Kidney (tissue), 14 donors: ENCODE results near the gene NFIA. TPM values are rescaled to one million over a fixed set of nuclear protein-coding genes. Genes with fewer than 3 reads are reported as not detected.

Experiments
- DNase-seq, 5 donors: peaks; one replicate each; pipeline ENCODE4 v3.0.0-alpha.2; 2013 to 2020
- FAIRE-seq: peaks from 2 replicates; lab custom pipeline; 2012; peaks lifted over from hg19 to GRCh38; lab: Jason Lieb, UNC
- H3K27ac ChIP-seq, 2 donors: one replicate each; pipeline ENCODE4 v1.7.0; 2013; ENCODE audit warnings: low read depth in 2 of 2, low read length in 2 of 2, inconsistent platforms in 1 of 2
- H3K27me3 ChIP-seq: one replicate; pipeline ENCODE4 v1.7.1; 2013; ENCODE audit warnings: low read length, inconsistent platforms; ENCODE audit not compliant: control insufficient read depth, insufficient read depth
- H3K36me3 ChIP-seq, 3 donors: one replicate each; pipeline versions ENCODE4 v1.7.0 to v1.7.1; 2013; ENCODE audit warnings: low read length in 3 of 3, control low read depth in 1 of 3, inconsistent platforms in 1 of 3; ENCODE audit not compliant: insufficient read depth in 3 of 3, control insufficient read depth in 2 of 3
- H3K4me1 ChIP-seq, 3 donors: one replicate each; pipeline versions ENCODE4 v1.7.0 to v1.7.1; 2013; ENCODE audit warnings: low read length in 3 of 3, inconsistent platforms in 1 of 3, low read depth in 1 of 3; ENCODE audit not compliant: control insufficient read depth in 2 of 3, insufficient read depth in 2 of 3
- H3K4me3 ChIP-seq, 3 donors: one replicate each; pipeline versions ENCODE4 v1.7.0 to v1.8.1; 2013; ENCODE audit warnings: low read length in 3 of 3, control low read depth in 1 of 3, inconsistent platforms in 1 of 3
- H3K9ac ChIP-seq, 3 donors: one replicate each; pipeline versions ENCODE4 v1.7.0 to v1.7.1; 2013; ENCODE audit warnings: low read length in 3 of 3, control low read depth in 1 of 3, inconsistent platforms in 1 of 3
- H3K9me3 ChIP-seq, 3 donors: one replicate each; pipeline versions ENCODE4 v1.7.0 to v1.7.1; 2013; ENCODE audit warnings: low read length in 3 of 3, control low read depth in 1 of 3, inconsistent platforms in 1 of 3; ENCODE audit not compliant: control insufficient read depth in 2 of 3, insufficient read depth in 1 of 3
- intact Hi-C: fragments of 100-400 bp; cut with DNase I; formaldehyde crosslinking; loops from one replicate; pipeline ENCODE4 v1.11.1; 2022
- polyA plus RNA-seq: library from polyadenylated mRNA; stranded (reverse); fragments of 350-450 nt; fragmentation: Illumina TruSeq; extraction: RNeasy Lipid Tissue Mini Kit (QIAGEN cat#74804); gene quantifications from one replicate; pipeline ENCODE4 v1.2.3, GENCODE V29; 2014; ENCODE audit warnings: low read depth, low replicate concordance; ENCODE audit not compliant: insufficient read depth
- total RNA-seq: library from RNA; stranded (reverse); fragmentation: NEBNext Ultra II Directional; extraction: Animal tissue kit (Norgen Biotek cat#: 25700); gene quantifications from one replicate; pipeline ENCODE4 v1.2.1, GENCODE V29; 2021
- TF ChIP-seq, protein P1 (sequence below): IDR thresholded peaks from 3 replicates; pipeline ENCODE4 v1.5.1; 2012; ENCODE audit warnings: mild to moderate bottlenecking, moderate library complexity, borderline replicate concordance; ENCODE audit not compliant: insufficient read depth; ENCODE audit errors: extremely low read depth
- donor health status: control.
- donor health status: control.
- donor health status: control.
- donor health status: control.
- donor health status: control.
- donor health status: DM: yes; HTN: yes; CAD: no.
- donor health status: Normal renal cell carcinoma (clear cell type).

NFIA gene
- total and polyA plus RNA-seq, 2 donors from 2014 or later = 4.8 to 87.5 TPM

DNA sequence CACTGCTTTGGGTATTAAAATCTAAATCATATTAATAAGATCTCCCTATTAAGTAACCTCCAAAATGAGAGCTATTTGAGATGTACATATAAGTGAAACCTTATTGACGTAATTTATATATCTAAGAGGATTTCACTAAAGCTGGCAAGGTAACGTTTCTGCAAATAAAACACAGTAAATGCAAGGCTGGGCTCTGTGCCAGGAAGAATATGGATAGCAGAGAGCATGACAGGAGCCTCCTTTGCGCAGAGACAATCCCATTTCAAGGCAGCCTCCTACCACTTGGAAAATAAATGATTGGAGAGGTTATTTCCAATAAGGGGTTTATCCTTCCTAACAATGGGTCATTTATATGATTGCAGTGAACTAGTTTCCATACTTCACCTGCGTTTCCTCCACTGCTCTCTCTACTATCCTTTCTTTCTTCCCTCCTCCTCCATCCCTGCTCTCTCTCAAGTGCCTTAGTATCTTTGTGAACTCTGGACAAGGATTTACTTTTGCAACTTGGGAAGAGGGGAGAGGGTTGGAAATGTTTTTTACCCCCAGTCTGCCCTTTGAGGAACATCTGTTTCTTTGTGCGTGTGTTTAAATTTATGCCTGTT, 3.0 kb upstream of the NFIA start:
- DNase-seq (peak in 1 of 5 donors; percentile 48), FAIRE-seq (no peak)
- Histone ChIP-seq H3K4me3 (peak overlapping the region in 2 of 3 donors; percentile 43 to 75), H3K36me3 (no peaks in the 10 kb centered on the region), H3K4me1 (peaks cover 0 to 28% (median 16%) of the 10 kb centered on the region in 3 donors), H3K27ac (peak overlapping the region in 1 of 2 donors; percentile 44), H3K9me3 (no peaks in the 10 kb centered on the region), H3K27me3 (no peaks in the 10 kb centered on the region), H3K9ac (no peak overlapping the region)
- TF ChIP-seq, protein P1, sequence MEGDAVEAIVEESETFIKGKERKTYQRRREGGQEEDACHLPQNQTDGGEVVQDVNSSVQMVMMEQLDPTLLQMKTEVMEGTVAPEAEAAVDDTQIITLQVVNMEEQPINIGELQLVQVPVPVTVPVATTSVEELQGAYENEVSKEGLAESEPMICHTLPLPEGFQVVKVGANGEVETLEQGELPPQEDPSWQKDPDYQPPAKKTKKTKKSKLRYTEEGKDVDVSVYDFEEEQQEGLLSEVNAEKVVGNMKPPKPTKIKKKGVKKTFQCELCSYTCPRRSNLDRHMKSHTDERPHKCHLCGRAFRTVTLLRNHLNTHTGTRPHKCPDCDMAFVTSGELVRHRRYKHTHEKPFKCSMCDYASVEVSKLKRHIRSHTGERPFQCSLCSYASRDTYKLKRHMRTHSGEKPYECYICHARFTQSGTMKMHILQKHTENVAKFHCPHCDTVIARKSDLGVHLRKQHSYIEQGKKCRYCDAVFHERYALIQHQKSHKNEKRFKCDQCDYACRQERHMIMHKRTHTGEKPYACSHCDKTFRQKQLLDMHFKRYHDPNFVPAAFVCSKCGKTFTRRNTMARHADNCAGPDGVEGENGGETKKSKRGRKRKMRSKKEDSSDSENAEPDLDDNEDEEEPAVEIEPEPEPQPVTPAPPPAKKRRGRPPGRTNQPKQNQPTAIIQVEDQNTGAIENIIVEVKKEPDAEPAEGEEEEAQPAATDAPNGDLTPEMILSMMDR = no peak
- intact Hi-C loops = no loop called here

DNA sequence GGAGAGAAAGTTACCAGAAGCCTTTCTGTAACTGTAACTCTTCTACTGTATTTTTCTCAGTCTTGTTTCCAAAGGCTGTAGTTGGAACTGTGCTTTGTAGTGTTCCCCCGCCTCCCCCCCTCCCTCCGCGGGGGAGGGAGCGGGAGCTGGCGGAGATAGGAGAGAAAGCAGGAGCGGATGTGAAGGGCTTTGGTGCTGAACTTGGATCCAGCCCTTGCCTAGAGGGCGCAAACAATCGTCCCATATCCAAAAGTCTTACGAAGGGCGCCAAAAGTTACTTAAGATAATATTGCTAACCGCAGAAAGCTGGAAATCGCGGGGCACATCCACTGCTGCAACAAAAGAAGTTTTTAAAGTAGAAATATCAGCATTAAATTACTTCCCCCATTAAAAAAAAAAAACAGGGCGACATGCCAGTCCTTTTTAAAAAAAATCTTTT, 2.4 kb upstream of the NFIA start:
- Histone ChIP-seq H3K9ac (peak overlapping the region in 1 of 3 donors; percentile 24), H3K4me1 (peaks cover 0 to 28% (median 16%) of the 10 kb centered on the region in 3 donors)
- intact Hi-C loops = no loop called here

DNA sequence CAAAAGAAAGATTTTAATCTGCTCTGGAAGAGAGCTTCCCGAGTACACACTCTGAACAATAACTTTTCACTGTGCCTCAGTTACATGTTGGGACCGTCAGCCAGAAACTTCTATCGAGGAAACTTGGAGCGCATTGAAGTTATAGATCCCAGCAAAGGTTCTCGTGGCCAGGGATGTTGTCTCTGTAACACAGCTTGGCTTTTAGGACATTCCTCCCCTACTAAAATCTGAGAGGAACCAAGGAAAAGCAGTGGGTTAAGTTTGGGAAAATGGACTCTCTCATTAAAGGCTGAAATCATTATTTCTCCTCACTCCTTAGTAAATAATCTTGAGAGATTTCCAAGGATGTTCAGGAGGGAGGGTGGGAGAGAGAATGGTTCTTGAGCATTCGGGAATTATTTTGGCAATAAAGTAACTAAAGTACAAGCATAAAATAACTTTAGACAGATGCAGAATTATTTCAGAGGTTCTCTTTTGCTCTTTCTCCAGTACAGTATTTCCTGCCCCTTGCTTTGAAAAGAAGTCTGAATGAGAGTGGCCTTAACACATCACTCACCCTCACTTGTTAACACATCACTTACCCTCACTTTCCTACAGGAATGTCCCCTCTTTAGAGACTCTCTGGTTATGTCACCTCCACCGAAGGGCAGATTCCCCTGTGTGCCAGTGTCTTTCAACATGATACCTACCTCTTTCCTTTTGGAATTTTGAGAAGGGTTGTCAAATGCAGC, 1.8 kb upstream of the NFIA start:
- Histone ChIP-seq H3K9me3 (no peaks in the 10 kb centered on the region), H3K9ac (peak overlapping the region in 1 of 3 donors; percentile 24), H3K4me1 (peaks cover 0 to 28% (median 16%) of the 10 kb centered on the region in 3 donors), H3K36me3 (no peaks in the 10 kb centered on the region), H3K27ac (peak overlapping the region; percentile 10 to 82), H3K4me3 (peak overlapping the region in 2 of 3 donors; percentile 43 to 75), H3K27me3 (no peaks in the 10 kb centered on the region)
- DNase-seq (peak in 1 of 5 donors; percentile 47), FAIRE-seq (no peak)
- intact Hi-C loops = no loop called here
- TF ChIP-seq, protein P1 = no peak

More for the DNA sequence above, 2.4 kb upstream of the NFIA start:
- Histone ChIP-seq H3K27me3 (no peaks in the 10 kb centered on the region), H3K27ac (peak overlapping the region in 1 of 2 donors; percentile 82), H3K4me3 (peak overlapping the region in 2 of 3 donors; percentile 43 to 75), H3K9me3 (no peaks in the 10 kb centered on the region), H3K36me3 (no peaks in the 10 kb centered on the region)
- peak; percentile 84 to 96 (median 92) for DNase-seq
- FAIRE-seq = no peak
- TF ChIP-seq, protein P1 = peak; percentile 13
